Left cardiac atrium (tissue), 4 donors: ENCODE results near the gene EPRS1. TPM values are rescaled to one million over a fixed set of nuclear protein-coding genes. Genes with fewer than 3 reads are reported as not detected.
"Not testable (repeated sequence)": the region's sequence is repeated elsewhere in the genome, so short reads cannot be mapped to it uniquely, and the experiment has no call there.

Experiments used
- ATAC-seq, 2 donors: fragments of 200-7000 bp; cut with Tn5 transposase; one replicate each; pipeline ENCODE4 v1.9.1; 2020; ENCODE audit warnings: mild to moderate bottlenecking in 2 of 2, moderate library complexity in 2 of 2
- DNase-seq: peaks from one replicate; pipeline ENCODE4 v3.0.0-alpha.2; 2020
- intact Hi-C, 2 donors: fragments of 100-400 bp; cut with DNase I; formaldehyde crosslinking; loops; one replicate each; pipeline versions ENCODE4 v1.14.1 to v1.15.1; 2022 to 2023
- long read RNA-seq: library from polyadenylated mRNA; unstranded; transcript quantifications from one replicate; pipeline ENCODE4 v2.0.0, GENCODE V29; 2021
- total RNA-seq, 2 donors: library from RNA; stranded (reverse); fragmentation: NEBNext Ultra II Directional; extraction: Animal tissue kit (Norgen Biotek cat#: 25700); gene quantifications; one replicate each; pipeline ENCODE4 v1.2.1, GENCODE V29; 2021
- donor health status: DM: no; HTN: yes; CAD: no.
- donor health status: DM: no; HTN: yes; CAD: no; lungs with severe emphysema.
- donor health status: DM: yes; HTN: yes; CAD: no.
- donor health status: Dilated cardiomyopathy.

EPRS1 gene
- total RNA-seq = 10 to 100 TPM; 63.0 to 72.5 TPM
- long read RNA-seq, full-length matches to known transcripts = 3 of 161 reads
- long read RNA-seq, partial matches to known transcripts = 154 of 161 reads
- long read RNA-seq, other reads (novel, unspliced or antisense) = 4 of 161 reads

- peak; percentile 99 to 100 for ATAC-seq
- intact Hi-C loops = no loop called here
- peak; percentile 95 for DNase-seq
Observed at GRCh38 chr1:220046052-220046930, at the start of gene EPRS1. TSS of gene EPRS1 (minus strand) at chr1:220046505. CDS start at chr1:220046388, 117 bp downstream.

- peak; percentile 96 to 97 for ATAC-seq
- DNase-seq = peak; percentile 91
- intact Hi-C loops = no loop called here
Observed at GRCh38 chr1:220094016-220094911, 48.0 kb upstream of the EPRS1 start, which contains the start of gene IARS2. TSS of gene IARS2 (plus strand) at chr1:220094132. CDS start at chr1:220094217, 85 bp downstream.

- ATAC-seq (no peak), DNase-seq (no peak)
- intact Hi-C loops = no loop called here
Observed at GRCh38 chr1:220093361-220094015, 47.2 kb upstream of the EPRS1 start.

DNA sequence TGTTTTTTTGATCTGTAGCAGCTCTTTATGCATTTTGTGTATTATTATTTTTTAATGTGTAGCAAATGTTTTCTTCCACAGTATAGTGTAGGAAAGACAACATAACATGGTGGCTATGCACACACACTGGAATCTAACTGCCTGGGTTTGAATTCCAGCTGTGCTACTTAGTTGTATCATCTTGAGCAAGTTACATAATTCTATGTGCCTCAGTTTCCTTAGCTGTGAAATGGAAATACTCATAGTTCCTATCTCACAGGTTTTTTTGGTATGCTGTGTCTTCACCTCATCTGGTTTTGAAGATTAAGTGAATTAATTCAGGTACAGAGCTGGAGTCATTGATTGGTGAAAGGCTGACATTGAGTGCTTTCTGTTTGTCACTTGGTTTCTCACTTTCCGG is 46.4 kb upstream of the EPRS1 start:
- no peak for ATAC-seq
- intact Hi-C loops = no loop called here
- DNase-seq = no peak

GRCh38 chr1:220089650-220090556 is 43.6 kb upstream of the EPRS1 start, which contains the start of gene BPNT1:
TSS of gene BPNT1 (minus strand) at chr1:220089788. CDS start at chr1:220079846, 9,942 bp downstream.
- DNase-seq (peak; percentile 95), ATAC-seq (peak; percentile 86 to 88)
- intact Hi-C loops = no loop called here

GRCh38 chr1:220086261-220086686 is 40.0 kb upstream of the EPRS1 start:
- ATAC-seq, DNase-seq, intact Hi-C loops: not testable (repeated sequence)

DNA sequence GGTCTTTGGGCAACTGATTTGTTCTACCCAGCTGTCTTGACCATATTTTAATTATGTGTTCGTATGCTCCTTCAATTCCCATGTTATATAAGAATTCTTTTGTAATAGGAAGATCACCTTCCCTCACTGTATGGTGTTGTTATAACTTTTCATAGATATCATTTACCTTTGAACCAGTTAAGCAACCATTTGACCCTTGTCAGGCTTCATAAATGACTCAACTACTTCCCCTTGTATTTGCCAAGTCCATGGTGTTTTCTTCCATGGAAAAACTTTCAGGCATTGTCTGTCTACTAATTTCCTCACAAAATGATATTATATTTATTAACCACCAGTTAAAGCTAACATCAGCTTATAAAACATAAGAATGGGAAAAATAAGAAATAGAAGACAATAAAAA is 38.2 kb upstream of the EPRS1 start:
- DNase-seq (no peak), ATAC-seq (no peak)
- intact Hi-C loops = no loop called here

DNA sequence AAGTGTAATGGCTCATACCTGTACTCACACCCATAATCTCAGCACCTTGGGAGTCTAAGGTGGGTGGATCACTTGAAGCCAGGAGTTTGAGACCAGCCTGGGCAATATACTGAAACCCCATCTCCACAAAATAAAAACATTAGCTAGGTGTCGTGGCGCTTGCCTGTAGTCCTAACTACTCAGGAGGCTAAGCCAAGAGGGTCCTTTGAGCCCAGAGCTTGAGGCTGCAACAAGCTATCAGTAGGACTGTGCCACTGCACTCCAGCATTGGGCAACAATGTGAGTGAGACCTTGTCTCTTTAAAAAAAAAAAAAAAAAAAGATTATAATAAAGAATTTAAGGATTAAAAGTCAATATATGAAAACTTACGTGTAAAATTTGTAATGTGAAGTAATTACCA is 31.6 kb upstream of the EPRS1 start:
- DNase-seq (no peak), ATAC-seq (no peak)
- intact Hi-C loops = no loop called here

- intact Hi-C loops = no loop called here
- ATAC-seq = no peak
Observed at GRCh38 chr1:220076861-220077762, 30.8 kb upstream of the EPRS1 start.

GRCh38 chr1:220067269-220068204 is 21.2 kb upstream of the EPRS1 start:
- intact Hi-C loops = no loop called here
- no peak for DNase-seq
- no peak for ATAC-seq

More at GRCh38 chr1:220076861-220077762, 30.8 kb upstream of the EPRS1 start:
- DNase-seq = no peak

DNA sequence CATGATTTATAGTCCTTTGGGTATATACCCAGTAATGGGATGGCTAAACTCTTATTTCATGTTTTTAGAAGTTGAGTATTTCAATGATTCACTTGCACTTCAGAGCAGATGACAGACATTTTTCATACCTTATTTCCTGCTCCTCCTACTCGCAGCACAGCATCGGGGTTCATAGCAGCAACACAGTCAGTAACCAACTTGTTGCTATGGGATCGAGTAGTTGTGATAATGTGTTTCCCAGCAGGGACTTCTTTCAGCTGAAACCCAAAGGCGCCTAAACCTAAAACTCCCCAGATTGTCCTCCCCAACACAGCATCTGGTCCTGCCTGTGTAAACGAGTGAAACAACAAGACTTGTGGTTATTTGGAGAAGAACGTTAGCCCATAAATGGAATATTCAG is 16.3 kb upstream of the EPRS1 start:
- no peak for DNase-seq
- intact Hi-C loops = no loop called here
- no peak for ATAC-seq

DNA sequence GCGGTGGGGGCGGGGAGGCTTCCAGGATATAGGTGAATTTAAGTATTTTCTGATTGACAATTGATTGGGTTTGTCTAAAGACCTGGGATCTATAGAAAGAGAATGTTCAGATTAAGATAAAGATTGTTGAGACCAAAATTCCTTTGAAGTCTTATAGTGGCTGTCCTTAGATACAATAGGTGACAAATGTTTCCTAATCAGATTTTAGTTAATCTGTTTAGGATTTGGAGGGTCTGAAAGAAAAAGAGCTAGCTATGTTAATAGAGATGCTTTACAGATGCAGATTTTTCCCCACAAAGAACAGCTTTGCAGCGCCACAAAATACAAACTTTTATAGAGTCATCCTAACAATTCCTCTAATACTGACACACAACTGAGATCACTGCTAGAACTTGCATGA is 14.6 kb upstream of the EPRS1 start:
- ATAC-seq (no peak), DNase-seq (no peak)
- intact Hi-C loops = no loop called here

GRCh38 chr1:220056374-220056773 is 10.1 kb upstream of the EPRS1 start:
- no peak for DNase-seq
- intact Hi-C loops = no loop called here
- ATAC-seq = no peak

- ATAC-seq (no peak), DNase-seq (no peak)
- intact Hi-C loops = no loop called here
Observed at GRCh38 chr1:220045356-220046051, 801 bp downstream of the EPRS1 start.

- no peak for ATAC-seq
- no peak for DNase-seq
- intact Hi-C loops = no loop called here
Observed at GRCh38 chr1:220044678-220045355, 1.5 kb downstream of the EPRS1 start.
